Panc1 (cell line): ENCODE results near the gene COPS4.

ENCODE experiments used
- CTCF ChIP-seq: fragments of 450-650 bp; IDR thresholded peaks from 2 replicates; pipeline ENCODE4 v1.5.1; 2017; ENCODE audit warnings: mild to moderate bottlenecking
- POLR2AphosphoS5 ChIP-seq: IDR thresholded peaks from 2 replicates; pipeline ENCODE4 v1.6.1; 2012; ENCODE audit warnings: mild to moderate bottlenecking, low read depth, low read length, moderate library complexity
- REST ChIP-seq, 2 experiments: IDR thresholded peaks; 2 replicates each; pipeline ENCODE4 v1.6.1; 2011 to 2012; ENCODE audit warnings: low read depth in 2 of 2, control low read depth in 1 of 2, low read length in 1 of 2, mild to moderate bottlenecking in 1 of 2, moderate library complexity in 1 of 2; ENCODE audit not compliant: insufficient read depth in 1 of 2

- no peak for TF ChIP-seq CTCF
- TF ChIP-seq REST (IDR thresholded peaks at IDR 0.05; ENCODE audit: insufficient read depth in 1 of 2, low read depth in 2 of 2, low read length in 1 of 2), result no peak
- TF ChIP-seq POLR2AphosphoS5, result no peak
These were observed 5.3 kb downstream of the COPS4 start for GRCh38 chr4:83040269-83040668.
